Uterus (tissue), 2 donors: ENCODE results near the gene SPINT4.

Experiments
- POLR2A ChIP-seq, 2 donors: fragments of 450-650 bp; IDR thresholded peaks; one replicate each; pipeline ENCODE4 v1.6.1; 2016; ENCODE audit warnings: antibody characterized with exemption in 2 of 2, mild to moderate bottlenecking in 1 of 2, moderate library complexity in 1 of 2
- TF ChIP-seq, protein P1 (sequence below), 4 experiments: fragments of 200-600 bp in 2 of 4; fragments of 450-650 bp in 2 of 4; sonication (generic) in 2 of 4; IDR thresholded peaks; one replicate each; pipeline ENCODE4 v1.5.1; 2016 to 2019; ENCODE audit warnings: antibody characterized with exemption in 4 of 4, mild to moderate bottlenecking in 2 of 4, moderate library complexity in 1 of 4

DNA sequence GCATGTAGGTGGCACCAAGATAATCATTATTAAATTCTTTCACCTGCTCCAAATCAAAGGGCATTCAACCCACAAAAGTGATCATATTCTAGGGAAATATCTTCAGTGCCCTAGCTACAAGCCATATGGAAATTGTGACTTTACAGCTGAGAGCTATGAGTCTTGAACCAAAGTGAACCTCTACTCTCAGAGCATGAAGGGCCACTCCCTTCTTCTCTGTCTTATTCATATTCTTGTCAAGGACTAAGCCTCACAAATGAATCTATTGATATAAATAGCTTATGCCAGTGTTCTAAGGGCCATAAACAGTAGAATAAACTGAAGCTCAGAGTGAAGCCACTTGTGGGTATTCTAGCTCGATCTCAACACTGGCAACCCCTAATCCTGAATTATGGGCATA, 29.6 kb downstream of the SPINT4 start:
- no peak for TF ChIP-seq POLR2A (IDR thresholded peaks at IDR 0.05)
- TF ChIP-seq, protein P1, sequence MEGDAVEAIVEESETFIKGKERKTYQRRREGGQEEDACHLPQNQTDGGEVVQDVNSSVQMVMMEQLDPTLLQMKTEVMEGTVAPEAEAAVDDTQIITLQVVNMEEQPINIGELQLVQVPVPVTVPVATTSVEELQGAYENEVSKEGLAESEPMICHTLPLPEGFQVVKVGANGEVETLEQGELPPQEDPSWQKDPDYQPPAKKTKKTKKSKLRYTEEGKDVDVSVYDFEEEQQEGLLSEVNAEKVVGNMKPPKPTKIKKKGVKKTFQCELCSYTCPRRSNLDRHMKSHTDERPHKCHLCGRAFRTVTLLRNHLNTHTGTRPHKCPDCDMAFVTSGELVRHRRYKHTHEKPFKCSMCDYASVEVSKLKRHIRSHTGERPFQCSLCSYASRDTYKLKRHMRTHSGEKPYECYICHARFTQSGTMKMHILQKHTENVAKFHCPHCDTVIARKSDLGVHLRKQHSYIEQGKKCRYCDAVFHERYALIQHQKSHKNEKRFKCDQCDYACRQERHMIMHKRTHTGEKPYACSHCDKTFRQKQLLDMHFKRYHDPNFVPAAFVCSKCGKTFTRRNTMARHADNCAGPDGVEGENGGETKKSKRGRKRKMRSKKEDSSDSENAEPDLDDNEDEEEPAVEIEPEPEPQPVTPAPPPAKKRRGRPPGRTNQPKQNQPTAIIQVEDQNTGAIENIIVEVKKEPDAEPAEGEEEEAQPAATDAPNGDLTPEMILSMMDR (IDR thresholded peaks at IDR 0.05) = no peak
